GM18907 (cell line): ENCODE results near the gene PROM1.

ENCODE experiments used
- ATAC-seq: cut with Tn5 transposase; IDR thresholded peaks from one replicate; pipeline ENCODE4 v1.9.1; 2021; ENCODE audit warnings: mild to moderate bottlenecking, moderate library complexity; ENCODE audit not compliant: unreplicated experiment

PROM1 gene, protein sequence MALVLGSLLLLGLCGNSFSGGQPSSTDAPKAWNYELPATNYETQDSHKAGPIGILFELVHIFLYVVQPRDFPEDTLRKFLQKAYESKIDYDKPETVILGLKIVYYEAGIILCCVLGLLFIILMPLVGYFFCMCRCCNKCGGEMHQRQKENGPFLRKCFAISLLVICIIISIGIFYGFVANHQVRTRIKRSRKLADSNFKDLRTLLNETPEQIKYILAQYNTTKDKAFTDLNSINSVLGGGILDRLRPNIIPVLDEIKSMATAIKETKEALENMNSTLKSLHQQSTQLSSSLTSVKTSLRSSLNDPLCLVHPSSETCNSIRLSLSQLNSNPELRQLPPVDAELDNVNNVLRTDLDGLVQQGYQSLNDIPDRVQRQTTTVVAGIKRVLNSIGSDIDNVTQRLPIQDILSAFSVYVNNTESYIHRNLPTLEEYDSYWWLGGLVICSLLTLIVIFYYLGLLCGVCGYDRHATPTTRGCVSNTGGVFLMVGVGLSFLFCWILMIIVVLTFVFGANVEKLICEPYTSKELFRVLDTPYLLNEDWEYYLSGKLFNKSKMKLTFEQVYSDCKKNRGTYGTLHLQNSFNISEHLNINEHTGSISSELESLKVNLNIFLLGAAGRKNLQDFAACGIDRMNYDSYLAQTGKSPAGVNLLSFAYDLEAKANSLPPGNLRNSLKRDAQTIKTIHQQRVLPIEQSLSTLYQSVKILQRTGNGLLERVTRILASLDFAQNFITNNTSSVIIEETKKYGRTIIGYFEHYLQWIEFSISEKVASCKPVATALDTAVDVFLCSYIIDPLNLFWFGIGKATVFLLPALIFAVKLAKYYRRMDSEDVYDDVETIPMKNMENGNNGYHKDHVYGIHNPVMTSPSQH

DNA sequence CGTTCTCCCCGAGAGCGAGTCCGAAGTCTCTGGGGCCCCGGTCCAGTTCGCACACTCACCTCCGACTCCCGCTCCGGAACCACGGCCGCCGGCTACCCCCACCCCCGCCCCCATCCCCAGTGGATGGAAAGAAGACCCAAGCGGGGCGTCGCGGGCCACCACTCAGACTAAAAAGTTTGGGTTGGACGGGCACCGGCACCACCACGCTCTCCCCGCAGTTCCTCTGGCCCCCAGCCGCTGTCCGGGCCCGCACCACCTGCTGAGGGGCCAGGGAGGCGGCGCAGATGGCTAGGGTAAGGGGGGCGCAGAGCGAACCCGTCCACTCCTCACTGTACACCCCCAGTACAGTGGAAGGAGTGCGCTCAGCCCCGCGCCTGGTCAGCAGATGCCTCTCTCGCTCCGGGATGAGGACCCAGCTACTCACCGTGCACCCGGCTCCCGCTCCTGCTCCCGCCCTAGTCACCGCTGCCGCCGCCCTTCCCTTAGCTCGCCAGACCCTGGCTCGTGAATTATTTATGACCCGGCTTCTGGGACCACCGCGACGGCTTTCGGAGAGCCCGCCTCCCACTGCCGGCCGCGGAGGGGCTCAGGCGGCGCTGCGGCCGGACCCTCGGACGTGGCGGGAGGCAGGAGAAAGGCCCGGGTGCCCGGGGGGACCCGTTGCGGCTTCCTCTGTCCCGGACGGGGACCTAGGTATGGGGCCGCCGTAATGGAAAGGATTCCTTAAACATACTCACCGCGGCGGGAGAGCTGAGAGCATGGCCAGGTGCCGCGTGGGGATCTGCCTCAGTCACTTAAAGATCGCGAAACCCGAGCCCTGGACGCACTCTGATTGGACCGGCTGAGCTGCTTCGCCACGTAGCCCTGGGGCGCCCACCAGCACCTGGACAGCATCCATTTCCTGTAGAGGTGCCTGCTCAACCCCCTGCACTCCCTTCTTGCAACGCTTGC, at the start of gene PROM1:
TSS of gene PROM1 (minus strand) at position 783 of the 951 bp plus-strand sequence. CDS start 8,117 bp downstream, outside the sequence.
- ATAC-seq: no peak

DNA sequence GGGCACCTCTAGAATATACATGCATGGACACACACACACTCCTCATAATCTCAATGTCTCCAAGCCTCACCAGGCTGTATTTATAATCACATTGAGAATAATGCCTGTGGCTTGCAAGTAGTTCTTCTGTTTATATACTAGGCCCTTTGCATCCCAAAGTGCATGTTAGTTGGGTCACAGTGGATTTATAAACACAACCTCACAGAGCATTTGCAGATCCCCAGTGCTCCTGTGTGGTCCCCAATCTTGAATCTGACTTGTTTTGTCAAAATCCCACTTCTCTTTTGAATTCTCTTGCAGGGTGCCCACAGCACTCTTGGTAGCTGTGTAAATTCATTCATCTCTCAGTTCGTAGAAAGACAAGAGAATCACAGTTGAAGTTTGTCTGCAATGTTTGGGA, 49.6 kb upstream of the PROM1 start:
- no peak for ATAC-seq

DNA sequence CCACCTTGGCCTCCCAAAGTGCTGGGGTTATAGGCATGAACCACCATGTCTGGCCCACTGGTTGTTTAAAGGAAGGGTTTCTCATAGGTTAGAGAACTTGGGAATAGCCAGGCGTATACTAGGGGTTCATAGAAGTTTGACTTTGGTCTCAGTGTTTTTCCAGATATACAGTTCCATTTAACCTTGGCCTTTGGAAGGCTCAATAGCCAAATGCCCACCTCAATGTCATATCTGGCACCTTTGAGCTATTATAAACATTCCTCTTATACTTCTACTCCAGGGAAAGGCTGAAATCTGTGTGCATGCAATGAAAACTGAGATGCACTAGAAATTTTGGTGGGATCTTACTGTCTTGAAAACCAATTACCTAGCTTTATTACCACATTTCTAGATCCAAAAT, 47.5 kb upstream of the PROM1 start:
- no peak for ATAC-seq

DNA sequence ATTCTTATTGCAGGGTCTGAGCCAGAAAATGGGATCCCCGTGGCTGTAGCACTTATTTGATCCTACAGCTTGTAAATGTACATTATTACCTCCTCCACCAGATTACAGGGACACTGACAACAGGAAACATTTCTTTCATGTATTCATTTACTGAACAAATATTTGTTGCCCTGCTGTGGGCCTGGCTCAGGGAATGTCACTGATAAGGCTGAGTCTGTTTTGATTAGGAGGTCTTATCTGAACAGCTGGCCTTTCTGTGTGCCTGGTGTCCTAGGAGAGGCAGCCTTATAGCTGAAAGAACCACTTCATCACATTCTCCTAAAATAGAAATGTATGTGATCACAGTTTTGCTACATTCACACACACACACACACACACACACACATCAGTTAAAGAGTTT, 45.5 kb upstream of the PROM1 start:
- ATAC-seq: no peak

DNA sequence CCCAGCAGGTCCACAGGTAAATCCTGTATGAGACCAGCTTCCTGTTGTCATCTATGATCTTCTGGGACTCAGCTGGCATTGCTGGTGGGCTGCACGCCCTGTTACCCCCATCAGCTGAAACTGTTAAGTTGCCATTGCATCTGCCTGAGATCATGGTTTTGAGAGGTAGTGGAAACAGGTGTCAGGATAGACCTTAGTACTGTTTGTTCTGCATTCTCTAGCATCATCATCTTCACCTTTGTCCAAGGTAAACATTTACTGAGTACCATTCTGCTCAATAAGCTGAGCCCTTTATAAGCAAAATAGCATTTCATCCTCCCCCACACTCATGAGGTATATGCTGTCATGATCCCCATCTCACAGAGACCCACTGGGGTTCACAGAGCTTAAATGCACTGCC, 42.9 kb upstream of the PROM1 start:
- ATAC-seq: no peak

DNA sequence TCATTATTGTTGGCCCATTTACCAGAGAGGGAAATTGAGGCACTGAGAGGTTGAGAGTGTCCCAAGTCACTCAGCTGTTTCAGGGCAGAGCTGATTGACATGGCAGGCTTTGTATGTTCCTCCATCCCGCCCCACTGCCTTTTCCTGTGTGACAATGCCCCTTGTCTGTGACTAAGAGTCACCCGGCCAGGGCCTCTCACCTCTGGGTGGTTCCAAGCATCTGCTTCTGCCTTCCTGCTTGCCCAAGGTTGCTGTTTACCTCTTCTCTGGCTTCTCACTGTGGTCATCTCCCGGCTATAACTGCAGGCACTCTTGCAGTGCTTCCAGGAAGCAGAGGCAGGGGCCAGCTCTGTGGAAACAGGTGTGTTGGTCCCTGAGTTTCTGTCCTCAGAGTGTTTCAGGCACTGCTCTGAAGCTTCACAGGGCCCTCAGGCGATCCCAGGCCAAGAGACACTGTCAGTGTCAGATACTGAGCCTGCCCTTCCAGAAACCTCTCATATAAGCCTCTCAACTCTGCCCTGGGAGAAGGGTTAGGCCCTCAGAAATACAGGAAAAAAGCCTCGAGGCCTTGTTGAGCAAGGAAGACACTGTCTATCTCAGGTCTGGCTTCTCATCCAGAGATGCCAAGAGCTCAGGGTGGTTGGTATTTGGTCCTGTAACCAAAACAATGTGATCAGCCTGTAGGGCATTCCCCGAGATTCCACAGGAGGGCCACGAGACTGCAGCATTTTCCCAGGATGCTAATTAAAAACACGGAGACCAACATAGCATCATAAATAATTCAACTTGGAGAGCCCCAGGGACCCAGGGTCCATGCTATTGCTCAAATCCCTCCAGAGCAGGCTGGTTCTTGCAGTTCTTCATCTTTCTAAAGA, 42.0 kb upstream of the PROM1 start:
- no peak for ATAC-seq

DNA sequence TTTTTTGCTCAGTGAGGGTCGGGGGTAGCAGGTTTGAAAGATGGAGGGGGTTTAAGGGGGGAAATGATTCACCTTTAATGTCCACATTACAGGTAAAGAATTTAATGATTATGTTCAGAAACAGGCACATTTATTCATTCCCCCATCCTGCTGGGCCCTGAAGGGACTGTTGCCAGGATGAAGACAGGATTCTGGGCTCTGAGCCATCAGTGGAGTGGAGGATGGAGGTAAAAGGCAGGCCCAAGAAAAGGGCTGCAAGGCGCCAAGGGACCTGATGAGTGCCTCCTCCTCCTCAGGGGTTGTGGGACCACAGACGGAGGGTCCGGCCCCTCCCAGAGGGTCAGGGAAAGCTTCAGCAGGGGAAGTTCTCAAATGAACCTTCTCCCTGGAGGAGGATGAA, 40.4 kb upstream of the PROM1 start:
- no peak for ATAC-seq

DNA sequence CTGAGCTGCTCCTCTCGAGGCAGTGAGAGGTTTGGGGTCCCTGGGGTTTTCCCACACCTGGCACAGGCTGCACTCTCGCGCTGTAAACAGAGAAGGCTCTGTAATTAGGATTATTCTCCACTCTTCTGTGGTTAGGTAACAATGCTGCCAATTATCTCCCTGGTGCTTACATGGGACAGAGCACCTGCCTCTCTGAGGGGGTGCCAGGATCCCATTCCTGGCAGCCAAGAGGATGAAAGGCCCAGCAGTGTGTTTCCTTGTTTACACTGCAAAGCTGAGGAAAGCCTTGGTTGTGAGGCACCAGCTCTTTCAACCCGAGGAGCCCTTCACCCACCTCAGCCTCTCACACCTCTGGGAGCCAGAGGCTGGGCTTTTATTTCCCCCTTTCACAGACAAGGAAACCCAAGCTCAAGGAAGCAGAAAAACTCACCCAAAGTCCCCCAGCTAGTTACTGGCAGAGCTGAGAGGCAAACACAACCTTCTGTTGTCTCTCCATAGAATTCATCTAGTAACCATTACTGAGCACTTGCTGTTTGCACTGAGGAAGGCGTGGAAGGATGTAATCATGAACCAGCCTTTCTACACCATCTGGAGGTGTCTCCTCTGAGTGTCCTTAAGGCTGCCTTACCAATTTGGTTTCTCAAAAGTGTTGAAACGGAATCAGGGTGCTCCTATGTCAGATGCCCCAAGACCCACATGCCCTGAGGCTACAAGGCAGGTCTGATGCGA, 39.7 kb upstream of the PROM1 start:
- peak; percentile 16 for ATAC-seq

DNA sequence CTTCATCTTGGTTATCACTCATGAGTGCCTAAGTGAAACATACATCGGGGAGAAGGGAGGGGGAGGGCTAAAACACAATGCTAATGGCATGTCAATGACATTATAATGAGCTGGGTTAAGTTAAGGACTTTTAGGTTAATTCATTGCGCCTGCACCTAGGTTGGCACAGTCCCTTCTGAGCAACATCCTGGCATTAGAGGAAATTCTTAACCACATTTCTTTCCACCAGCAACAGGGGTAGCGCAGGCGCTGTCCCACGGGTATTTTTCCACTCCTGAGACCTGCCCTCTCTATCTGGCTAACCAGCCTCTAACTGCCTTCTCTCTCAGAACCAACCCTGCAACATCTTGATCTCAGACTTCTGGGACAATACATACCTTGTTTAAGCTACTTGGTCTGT, 39.0 kb upstream of the PROM1 start:
- peak; percentile 51 for ATAC-seq

DNA sequence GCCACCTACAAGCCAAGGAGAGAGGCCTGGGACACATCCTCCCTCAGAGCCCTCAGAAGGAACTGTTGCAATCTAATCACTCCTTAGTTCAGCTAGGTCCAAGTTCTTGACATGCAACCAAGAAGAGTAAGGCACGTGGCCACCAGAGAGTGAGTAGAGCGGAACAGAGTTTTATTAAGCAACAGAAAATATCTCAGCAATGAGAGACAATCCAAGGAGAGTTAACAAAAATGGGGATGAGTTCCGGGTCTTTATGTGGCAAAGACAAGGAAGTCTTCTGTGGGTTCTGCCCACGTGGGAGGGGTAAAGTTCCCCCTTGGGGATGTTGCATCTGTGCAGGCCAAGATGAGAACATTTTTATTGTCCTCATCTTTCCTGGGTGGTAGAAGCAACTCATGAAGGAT, 38.5 kb upstream of the PROM1 start:
- no peak for ATAC-seq

DNA sequence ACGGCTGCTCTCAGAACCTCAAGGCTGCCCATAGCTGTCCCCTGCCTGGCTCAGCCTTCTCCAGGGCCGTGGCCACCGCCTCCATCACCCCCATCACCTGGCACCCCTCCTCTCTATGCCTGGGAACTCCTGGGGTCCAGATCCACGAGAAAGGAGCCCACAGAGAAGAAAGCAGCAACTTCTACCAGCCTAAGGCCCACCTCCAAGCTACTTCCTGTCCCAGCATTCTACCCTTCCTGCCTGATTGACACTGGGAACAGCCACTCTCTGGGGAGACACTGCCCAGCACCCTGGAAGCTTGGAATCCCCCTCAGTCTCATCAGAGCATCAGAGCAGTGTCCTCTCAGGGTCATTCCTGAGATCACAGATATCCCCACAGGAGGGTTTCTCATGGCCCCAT, 36.9 kb upstream of the PROM1 start:
- peak; percentile 47 for ATAC-seq

DNA sequence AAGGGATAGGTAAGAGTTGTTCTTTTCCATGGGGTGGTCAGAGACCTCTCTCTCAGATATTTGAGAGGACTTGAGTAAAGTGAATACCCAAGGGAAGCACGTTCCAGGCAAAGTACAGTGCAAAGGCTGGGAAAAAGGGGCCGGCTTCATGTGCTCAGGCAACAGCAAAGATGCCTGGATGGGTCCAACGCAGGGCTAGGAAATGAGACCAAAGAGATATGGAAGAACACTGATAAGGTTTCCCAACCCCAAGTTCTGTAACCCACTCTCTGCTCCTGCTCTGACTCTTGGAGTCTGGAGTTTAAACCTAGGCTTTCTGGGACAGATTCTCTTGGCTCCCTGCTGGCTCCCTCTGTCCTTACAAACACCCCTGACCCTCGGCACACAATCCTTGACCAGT, 36.2 kb upstream of the PROM1 start:
- no peak for ATAC-seq

DNA sequence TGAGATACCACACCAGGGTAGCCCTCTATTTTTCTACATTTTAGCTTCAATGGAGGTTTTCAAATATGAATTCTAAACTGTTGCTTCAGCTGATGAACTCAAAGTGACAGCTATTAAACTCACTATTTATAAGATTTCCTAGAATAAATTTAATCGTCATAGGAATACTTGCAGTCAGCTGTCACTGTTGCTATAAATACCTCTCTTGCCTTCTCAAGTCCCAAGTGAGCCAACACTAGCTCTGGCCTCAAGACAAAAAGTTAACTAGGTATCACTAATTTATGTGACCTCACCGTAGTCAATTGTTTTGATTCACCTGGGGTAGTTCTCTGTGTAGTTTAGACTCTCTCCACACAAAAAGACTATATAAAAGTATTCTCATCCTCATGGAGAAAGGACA, 34.3 kb upstream of the PROM1 start:
- ATAC-seq: no peak

DNA sequence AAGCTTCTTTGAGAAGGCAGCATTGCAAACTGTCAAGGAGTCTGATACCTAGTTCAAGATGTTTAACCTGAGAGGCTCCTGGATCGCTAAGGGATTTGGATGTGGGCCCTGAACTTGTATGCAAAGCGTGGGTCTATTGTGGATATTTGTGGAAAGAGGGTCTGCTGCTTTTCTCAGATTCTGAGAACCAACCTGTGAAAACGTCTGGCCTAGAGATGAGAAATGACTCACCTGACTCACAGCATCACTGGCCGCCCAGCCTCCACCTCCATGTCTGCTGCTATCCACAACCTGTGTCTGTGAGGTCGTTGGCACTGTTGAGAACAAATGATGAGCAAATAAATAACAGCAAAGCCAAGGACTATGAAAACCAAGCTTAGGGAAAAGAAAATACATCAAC, 33.3 kb upstream of the PROM1 start:
- ATAC-seq: no peak

DNA sequence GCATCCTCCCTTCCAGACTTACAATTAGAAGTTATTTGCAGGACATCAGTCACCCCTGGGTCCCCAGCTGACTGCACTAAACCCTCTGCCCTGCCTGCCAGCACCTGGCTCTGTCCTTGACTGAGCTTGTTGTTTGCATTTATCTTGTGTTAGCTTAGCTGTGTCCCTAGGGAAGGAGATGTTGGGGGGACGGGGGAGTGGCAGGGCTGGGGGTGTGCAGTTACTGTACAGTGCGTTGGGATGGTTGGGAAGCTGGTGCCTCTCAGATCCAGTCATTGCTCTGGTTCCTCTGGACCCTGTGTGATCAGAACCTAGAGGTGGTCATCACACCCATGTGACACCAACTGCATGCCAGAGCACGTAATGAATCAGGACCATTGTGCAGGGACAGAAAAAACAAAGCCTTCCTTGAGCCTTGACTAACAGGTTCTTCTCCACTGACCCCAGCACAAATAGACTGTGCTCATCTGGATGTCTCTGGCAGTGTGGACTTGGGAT, 32.7 kb upstream of the PROM1 start:
- ATAC-seq: no peak

DNA sequence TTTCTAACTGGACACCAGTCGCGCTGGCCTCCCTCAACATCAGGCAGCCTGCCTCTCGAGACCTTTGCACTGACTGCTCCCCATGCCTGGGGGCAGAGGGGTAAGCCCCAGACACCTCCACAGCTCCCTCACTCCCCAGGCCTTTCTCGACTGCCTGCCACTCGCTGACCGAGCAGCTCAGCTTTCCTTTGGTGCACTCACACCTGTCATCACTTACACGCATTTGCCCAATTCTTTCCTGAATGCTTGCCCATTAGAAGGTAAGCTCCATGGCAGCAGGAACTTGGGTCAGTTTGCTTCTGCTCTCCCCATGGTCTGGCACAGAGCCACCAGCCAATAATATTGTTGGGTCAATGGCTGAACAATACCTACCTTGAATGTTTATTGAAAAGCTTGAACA, 32.2 kb upstream of the PROM1 start:
- no peak for ATAC-seq

DNA sequence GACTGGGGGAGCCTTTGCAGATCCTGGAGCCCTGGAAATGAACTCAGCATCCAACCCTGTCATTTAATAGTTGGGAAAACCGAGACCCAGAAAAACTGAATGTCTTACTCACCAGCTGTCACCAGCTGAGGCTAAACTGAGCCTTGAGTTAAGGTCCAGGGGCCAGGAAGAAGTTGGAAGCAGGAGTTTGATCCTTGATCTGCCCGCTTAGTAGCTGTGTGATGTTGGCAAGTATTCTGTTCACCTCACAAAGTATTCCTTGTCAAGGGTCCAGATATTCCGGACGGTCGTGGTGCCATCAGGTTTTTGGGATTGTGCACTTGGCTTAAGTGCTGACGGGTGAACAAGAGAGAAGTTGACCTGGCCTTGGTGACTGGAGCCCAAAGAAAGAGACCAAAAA, 30.7 kb upstream of the PROM1 start:
- ATAC-seq: no peak

DNA sequence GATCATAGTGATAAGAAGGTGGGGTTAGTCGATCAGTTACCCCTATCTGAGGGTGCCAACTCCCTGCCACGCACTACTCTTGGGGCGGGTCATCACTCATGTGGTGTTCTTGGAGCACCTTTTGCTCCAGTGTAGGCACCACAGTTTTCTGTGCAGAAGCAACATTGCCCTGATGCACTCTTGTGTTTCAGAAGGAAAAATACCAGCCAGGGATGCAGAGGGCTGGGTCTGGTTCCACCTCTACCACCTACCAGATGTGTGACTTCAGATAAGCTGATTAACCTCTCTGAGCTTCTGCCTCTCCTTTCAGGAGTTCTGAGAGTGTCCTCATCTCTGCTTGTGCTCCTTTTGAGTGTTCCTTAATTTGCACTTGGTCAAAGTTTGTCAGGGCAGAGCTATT, 29.9 kb upstream of the PROM1 start:
- ATAC-seq: no peak

DNA sequence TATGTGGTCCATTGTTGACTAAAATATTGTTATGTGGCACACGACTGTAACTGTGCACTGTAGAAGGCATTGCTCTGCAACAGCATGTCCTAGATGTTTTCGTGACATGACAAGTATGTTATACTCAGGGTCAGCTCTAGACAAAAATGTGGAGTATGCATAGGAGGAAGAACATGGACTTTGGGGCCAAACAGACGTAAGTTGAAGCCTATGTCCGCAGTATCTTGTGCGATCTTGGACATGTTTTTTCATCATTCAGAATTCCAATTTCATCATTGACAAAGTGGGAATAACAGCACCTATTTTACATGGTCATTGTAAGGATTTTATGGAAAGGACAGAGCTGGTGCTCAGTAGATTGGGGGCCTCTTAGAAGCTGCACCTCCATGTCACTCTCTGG, 27.7 kb upstream of the PROM1 start:
- no peak for ATAC-seq
